Measurements from ENCODE around the gene PNMA1. TPM values are rescaled to one million over a fixed set of nuclear protein-coding genes. Genes with fewer than 3 reads are reported as not detected.

Gene PNMA1
- 16.1 and 21.3 TPM in 2 replicates for total RNA-seq

GRCh38 chr14:73713803-73714655 lies at the start of gene PNMA1:
PNMA1 (minus strand) TSS chr14:73714384; CDS start chr14:73713639, 745 bp downstream.

Other genes starting within 250 kb of the PNMA1 start
- gene RIOX1, start 223.5 kb downstream of the PNMA1 start, total RNA-seq, result 13.8 and 25.1 TPM in 2 replicates
- gene ACOT1, start 177.2 kb downstream of the PNMA1 start, total RNA-seq, result 1.7 and 4.5 TPM in 2 replicates
- gene HEATR4, start 155.4 kb downstream of the PNMA1 start, total RNA-seq, result 0.19 and 0.28 TPM in 2 replicates
- gene ACOT2, start 145.2 kb downstream of the PNMA1 start, total RNA-seq, result 23.8 and 30.2 TPM in 2 replicates
- gene ACOT4, start 122.5 kb downstream of the PNMA1 start, total RNA-seq, result 0.77 and 1.4 TPM in 2 replicates
- 0.28 TPM in 1 of 2 replicates, not detected in the other for gene ACOT6, start 101.9 kb downstream of the PNMA1 start, total RNA-seq
- 7.5 and 11.0 TPM in 2 replicates for gene DNAL1, start 69.4 kb downstream of the PNMA1 start, total RNA-seq
- 3.3 and 9.6 TPM in 2 replicates for gene PTGR2, start 137.4 kb upstream of the PNMA1 start, total RNA-seq
- 78.8 and 102 TPM in 2 replicates for gene ZNF410, start 172.5 kb upstream of the PNMA1 start, total RNA-seq
- gene FAM161B, start 235.7 kb upstream of the PNMA1 start, total RNA-seq, result 2.7 and 5.4 TPM in 2 replicates
- gene COQ6, start 235.9 kb upstream of the PNMA1 start, total RNA-seq, result 22.6 and 27.8 TPM in 2 replicates